Muscle of leg (tissue), 11 donors: ENCODE data around the gene POLR1F. TPM values are rescaled to one million over a fixed set of nuclear protein-coding genes. Genes with fewer than 3 reads are reported as not detected.

Experiments used
- DNase-seq: peaks from one replicate; pipeline ENCODE4 v3.0.0; 2013
- H3K27ac ChIP-seq: one replicate; pipeline ENCODE4 v1.5.1; 2013; ENCODE audit warnings: mild to moderate bottlenecking, low read length, control low read depth
- H3K27me3 ChIP-seq: one replicate; pipeline ENCODE4 v1.6.1; 2013; ENCODE audit warnings: low read length; ENCODE audit not compliant: control insufficient read depth, insufficient read depth
- H3K36me3 ChIP-seq: one replicate; pipeline ENCODE4 v1.6.1; 2013; ENCODE audit warnings: low read length; ENCODE audit not compliant: control insufficient read depth, insufficient read depth
- H3K4me1 ChIP-seq: one replicate; pipeline ENCODE4 v1.6.1; 2013; ENCODE audit warnings: low read length; ENCODE audit not compliant: control insufficient read depth, insufficient read depth
- H3K4me3 ChIP-seq: one replicate; pipeline ENCODE4 v1.5.1; 2013; ENCODE audit warnings: low read length, control low read depth
- H3K9me3 ChIP-seq: replicated peaks from 2 replicates; pipeline ENCODE4 v1.6.1; 2013; ENCODE audit warnings: low read depth, low read length; ENCODE audit not compliant: control insufficient read depth
- WGBS: methylation state at CpG from one replicate; pipeline ENCODE4 v1.1.5; 2013; ENCODE audit warnings: missing lambda C conversion rate; ENCODE audit not compliant: insufficient coverage; 5-methylcytosine and 5-hydroxymethylcytosine counted together
- polyA plus RNA-seq, 8 donors: library from polyadenylated mRNA; unstranded; fragments of 120-200 nt; gene quantifications; one replicate each; pipeline versions ENCODE4 v1.2.1 to v1.2.3, GENCODE V29; 2013; ENCODE audit warnings: inconsistent platforms in 1 of 8, low replicate concordance in 1 of 8; ENCODE audit not compliant: insufficient read length in 8 of 8, insufficient read depth in 1 of 8
- total RNA-seq: library from RNA; stranded (reverse); fragments of 120-200 nt; gene quantifications from one replicate; pipeline ENCODE4 v1.2.4, GENCODE V29; 2013

POLR1F gene
- total and polyA plus RNA-seq, 9 donors = 8.8 to 16.6 (median 12.8) TPM

DNA sequence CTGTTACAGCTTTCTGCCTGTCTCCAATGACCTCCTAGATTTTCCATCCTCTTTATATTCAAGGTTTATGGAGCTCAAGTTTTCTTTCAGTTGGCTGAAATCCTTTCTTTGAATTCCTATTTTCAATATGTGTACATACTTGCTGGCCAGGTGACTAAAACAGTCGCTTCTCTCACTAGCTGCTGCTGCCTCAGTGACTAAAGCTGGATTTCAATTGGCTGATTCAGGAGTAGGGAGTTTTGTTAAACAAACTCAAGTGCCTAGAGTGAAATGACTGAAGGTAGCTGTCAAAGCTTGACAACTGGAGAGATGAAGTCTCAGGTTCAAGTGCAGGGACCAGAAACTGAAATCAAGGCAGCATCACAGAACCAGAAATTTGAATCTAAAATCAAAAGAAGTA, 6.7 kb upstream of the POLR1F start:
- WGBS = no CpG with 5 or more reads among the region's 1 CpG
- Histone ChIP-seq H3K27me3 (no peaks in the 10 kb centered on the region), H3K9me3 (no peaks in the 10 kb centered on the region), H3K27ac (no peak overlapping the region), H3K4me1 (no peaks in the 10 kb centered on the region), H3K4me3 (no peak overlapping the region), H3K36me3 (no peaks in the 10 kb centered on the region)
- DNase-seq = no peak

DNA sequence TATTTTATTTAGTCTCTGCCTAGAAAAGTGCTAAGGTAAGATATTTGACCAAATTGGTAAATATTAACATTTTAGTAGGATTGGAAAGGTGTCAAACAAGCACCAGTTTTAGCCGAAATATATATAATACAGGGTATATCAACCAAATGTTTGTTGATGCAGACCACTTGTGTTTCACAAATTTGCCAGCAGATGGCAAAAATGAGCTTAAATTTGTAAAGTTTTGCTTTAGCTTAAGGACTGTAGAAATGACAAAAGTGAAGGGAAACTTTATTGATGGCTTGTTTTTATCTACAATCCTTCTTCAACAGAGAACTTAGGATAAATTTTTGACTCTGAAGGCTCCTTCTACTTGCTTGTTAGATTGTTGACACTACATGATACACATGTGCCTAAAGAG, 4.8 kb upstream of the POLR1F start:
- H3K4me1 ChIP-seq = peaks cover 4% of the 10 kb centered on the region
- H3K4me3 ChIP-seq = no peak overlapping the region
- H3K36me3 ChIP-seq = no peaks in the 10 kb centered on the region
- no peak overlapping the region for H3K27ac ChIP-seq
- no peaks in the 10 kb centered on the region for H3K9me3 ChIP-seq
- H3K27me3 ChIP-seq = no peaks in the 10 kb centered on the region
- no CpG with 5 or more reads among the region's 1 CpG for WGBS
- DNase-seq = peak; percentile 64

GRCh38 chr7:19709249-19709578, 377 bp upstream of the POLR1F start:
- 63% methylated on average over 3 of the region's 6 CpGs for WGBS
- Histone ChIP-seq H3K27ac (no peak overlapping the region), H3K4me1 (peaks cover 10% of the 10 kb centered on the region), H3K27me3 (no peaks in the 10 kb centered on the region), H3K36me3 (no peaks in the 10 kb centered on the region), H3K4me3 (peak overlapping the region; percentile 92), H3K9me3 (no peaks in the 10 kb centered on the region)
- DNase-seq = no peak

DNA sequence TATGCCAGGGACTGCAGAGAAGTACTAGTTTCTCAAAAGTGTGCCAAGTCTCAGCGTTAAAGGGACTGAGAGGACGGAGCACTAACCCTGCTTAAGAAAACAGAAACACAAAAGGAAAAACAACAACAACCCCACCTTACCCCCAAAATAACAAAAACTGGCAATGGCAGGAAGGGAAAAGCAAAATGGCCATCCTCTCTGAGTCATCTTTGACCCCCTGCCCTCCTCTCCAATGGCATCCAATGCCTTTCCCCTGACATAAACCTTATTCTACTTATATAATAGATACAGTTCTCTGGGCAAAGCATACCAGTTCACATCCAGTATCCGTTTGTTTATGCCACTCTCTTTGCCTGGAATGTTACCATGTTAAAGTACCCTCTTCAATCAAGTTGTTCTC, 1.6 kb downstream of the POLR1F start:
- H3K4me3 ChIP-seq = no peak overlapping the region
- H3K27me3 ChIP-seq = no peaks in the 10 kb centered on the region
- H3K4me1 ChIP-seq = peaks cover 10% of the 10 kb centered on the region
- no peaks in the 10 kb centered on the region for H3K9me3 ChIP-seq
- no peak for DNase-seq
- WGBS = no CpG with 5 or more reads among the region's 3 CpGs
- H3K36me3 ChIP-seq = no peaks in the 10 kb centered on the region
- no peak overlapping the region for H3K27ac ChIP-seq

- no peak overlapping the region for H3K4me3 ChIP-seq
- no peak for DNase-seq
- peaks cover 4% of the 10 kb centered on the region for H3K36me3 ChIP-seq
- no peak overlapping the region for H3K27ac ChIP-seq
- H3K9me3 ChIP-seq = no peaks in the 10 kb centered on the region
- H3K27me3 ChIP-seq = no peaks in the 10 kb centered on the region
- peaks cover 10% of the 10 kb centered on the region for H3K4me1 ChIP-seq
- WGBS = no CpG with 5 or more reads among the region's 2 CpGs
These were observed 3.2 kb downstream of the POLR1F start for GRCh38 chr7:19705663-19706062.

DNA sequence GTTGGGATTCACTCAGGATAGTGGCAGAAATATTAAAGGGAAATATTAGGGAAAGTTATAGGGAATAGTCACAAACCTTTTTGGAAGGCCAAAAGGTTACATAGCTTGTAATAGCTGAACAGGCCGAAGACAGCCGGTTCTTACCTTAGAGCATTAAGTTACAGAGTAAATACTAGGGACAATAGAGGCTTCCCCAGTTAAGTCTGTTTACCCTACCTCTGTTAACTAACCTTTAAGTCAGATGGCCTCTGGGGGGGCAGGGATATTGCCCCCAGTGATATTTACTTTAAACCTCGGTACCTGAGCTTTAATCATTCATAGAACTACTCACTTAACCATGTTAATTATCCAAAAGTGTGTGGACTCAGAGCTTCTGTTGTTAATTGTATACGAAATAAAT, 7.4 kb downstream of the POLR1F start:
- no peak for DNase-seq
- Histone ChIP-seq H3K4me1 (no peaks in the 10 kb centered on the region), H3K36me3 (peaks cover 7% of the 10 kb centered on the region), H3K9me3 (no peaks in the 10 kb centered on the region), H3K27ac (no peak overlapping the region), H3K4me3 (no peak overlapping the region), H3K27me3 (no peaks in the 10 kb centered on the region)
- WGBS = 80% methylated on average over 1 of the region's 4 CpGs

DNA sequence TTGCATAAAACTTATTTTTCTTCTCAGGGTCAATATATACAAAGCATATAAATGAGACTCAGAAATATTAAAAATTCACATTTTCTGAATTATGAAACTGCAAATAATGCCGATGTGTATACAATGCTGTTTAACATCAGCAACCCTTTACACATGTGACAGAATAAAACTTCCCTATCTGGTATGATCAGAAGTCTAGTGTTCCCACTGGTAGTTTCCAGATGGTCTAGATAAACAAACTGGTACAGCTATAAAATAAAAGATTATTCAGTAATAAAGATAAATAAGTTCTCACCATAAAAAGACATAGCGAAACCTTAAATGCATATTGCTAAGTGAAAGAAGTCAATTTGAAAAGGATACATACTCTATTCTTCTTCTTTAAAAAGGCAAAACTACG, 7.9 kb downstream of the POLR1F start:
- no CpG with 5 or more reads among the region's 3 CpGs for WGBS
- no peak overlapping the region for H3K27ac ChIP-seq
- H3K4me1 ChIP-seq = no peaks in the 10 kb centered on the region
- H3K4me3 ChIP-seq = no peak overlapping the region
- DNase-seq = no peak
- no peaks in the 10 kb centered on the region for H3K9me3 ChIP-seq
- no peaks in the 10 kb centered on the region for H3K27me3 ChIP-seq
- H3K36me3 ChIP-seq = peaks cover 7% of the 10 kb centered on the region

GRCh38 chr7:19698331-19698730, 10.5 kb downstream of the POLR1F start:
- no peaks in the 10 kb centered on the region for H3K9me3 ChIP-seq
- no peaks in the 10 kb centered on the region for H3K4me1 ChIP-seq
- no peak overlapping the region for H3K27ac ChIP-seq
- no peak overlapping the region for H3K4me3 ChIP-seq
- no peak for DNase-seq
- no peaks in the 10 kb centered on the region for H3K27me3 ChIP-seq
- WGBS = 89% methylated on average over 1 of the region's 3 CpGs
- peaks cover 7% of the 10 kb centered on the region for H3K36me3 ChIP-seq

GRCh38 chr7:19696926-19697325, 11.9 kb downstream of the POLR1F start:
- no peak for DNase-seq
- no peaks in the 10 kb centered on the region for H3K9me3 ChIP-seq
- peaks cover 7% of the 10 kb centered on the region for H3K36me3 ChIP-seq
- H3K27ac ChIP-seq = no peak overlapping the region
- H3K4me3 ChIP-seq = no peak overlapping the region
- no peaks in the 10 kb centered on the region for H3K27me3 ChIP-seq
- no peaks in the 10 kb centered on the region for H3K4me1 ChIP-seq

GRCh38 chr7:19692111-19692828, 16.6 kb downstream of the POLR1F start:
- Histone ChIP-seq H3K36me3 (peaks cover 2% of the 10 kb centered on the region), H3K27me3 (no peaks in the 10 kb centered on the region), H3K4me1 (no peaks in the 10 kb centered on the region), H3K9me3 (no peaks in the 10 kb centered on the region), H3K4me3 (no peak overlapping the region), H3K27ac (no peak overlapping the region)
- DNase-seq = no peak
- 95% methylated on average over 19 of the region's 26 CpGs for WGBS

DNA sequence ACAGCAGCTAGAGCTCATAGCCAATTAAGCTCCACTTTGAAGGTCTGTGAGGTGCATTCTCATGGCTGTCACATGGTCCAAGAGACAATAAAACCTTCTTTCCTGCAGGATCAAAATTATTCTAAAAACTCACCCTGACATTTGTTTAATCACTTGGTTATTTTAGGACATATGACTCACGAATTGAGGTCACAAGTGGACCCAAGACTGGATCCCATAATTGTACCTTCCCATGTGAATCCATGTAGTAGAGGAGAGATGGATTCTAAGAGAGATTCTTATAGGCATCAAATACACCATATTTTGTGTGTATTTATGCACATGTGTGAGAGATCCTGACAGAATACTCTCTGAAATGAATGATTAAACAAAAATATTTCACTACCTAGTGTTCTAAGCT, 18.1 kb downstream of the POLR1F start:
- Histone ChIP-seq H3K4me3 (no peak overlapping the region), H3K9me3 (no peaks in the 10 kb centered on the region), H3K36me3 (no peaks in the 10 kb centered on the region), H3K27ac (no peak overlapping the region), H3K27me3 (no peaks in the 10 kb centered on the region), H3K4me1 (no peaks in the 10 kb centered on the region)
- DNase-seq = no peak
- no CpG with 5 or more reads among the region's 1 CpG for WGBS
